TTC549 (cell line): ENCODE data around the gene ZBTB40.

Experiments used
- FAIRE-seq: peaks from 2 replicates; lab custom pipeline; 2012; peaks lifted over from hg19 to GRCh38; lab: Jason Lieb, UNC

The ZBTB40 gene

DNA sequence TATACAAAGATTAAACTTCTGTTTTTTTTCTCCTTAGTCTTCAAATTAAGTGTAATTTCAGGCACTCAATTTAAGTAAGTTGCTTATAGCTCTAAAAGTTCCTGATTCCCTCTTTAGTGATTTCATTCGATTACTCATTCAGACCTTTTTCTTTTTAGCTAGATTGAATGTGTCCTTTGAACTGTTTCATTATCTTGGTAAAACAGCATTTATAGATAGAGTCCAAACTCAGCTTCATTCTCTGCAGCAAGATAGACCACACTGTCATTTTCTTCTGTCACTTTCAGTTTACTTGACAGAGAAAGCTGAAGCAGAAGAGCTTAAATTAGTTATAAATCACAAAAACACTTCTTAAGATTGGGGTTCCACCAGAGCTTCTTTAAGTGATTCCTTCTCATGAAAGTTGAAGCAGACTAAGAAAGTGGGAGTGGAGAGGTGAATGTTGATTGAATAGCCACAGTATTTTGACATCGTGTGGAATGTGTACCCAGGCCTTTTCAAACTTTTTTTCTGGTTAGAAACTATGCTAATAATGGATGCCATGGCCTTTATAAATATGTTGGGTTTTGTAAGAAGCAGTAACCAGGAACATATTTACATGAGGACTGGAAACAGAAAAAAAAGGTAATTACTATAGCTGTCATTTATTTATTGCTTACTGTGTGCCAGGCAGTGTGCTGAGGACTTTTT is 52.2 kb downstream of the ZBTB40 start:
- FAIRE-seq, result no peak

DNA sequence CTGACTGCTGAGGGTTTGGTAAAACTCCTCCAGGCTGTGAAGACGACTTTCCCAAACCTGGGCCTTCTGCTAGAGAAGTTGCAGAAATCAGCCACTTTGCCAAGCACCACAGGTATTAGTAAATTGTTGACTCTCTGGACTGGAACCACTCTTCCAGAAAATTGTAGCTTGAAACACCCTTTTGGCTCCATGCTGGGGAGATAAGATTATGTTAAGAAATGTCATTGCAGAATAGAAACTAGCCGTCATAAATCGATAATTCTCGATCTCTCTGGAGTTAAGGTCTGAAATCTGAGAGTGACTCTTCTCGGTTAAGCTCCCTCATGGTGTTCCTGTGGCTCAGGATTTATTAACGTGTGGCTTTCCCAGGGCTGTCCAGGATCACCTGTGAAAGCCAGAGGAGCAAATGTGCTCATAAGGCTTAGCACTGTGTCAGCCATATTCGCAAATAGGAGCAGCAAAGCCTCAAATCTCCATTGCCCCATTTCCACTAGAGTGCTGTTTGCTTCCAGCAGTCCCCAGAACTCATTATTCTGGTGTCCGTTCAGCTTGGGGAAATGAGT is 54.6 kb downstream of the ZBTB40 start:
- no peak for FAIRE-seq

DNA sequence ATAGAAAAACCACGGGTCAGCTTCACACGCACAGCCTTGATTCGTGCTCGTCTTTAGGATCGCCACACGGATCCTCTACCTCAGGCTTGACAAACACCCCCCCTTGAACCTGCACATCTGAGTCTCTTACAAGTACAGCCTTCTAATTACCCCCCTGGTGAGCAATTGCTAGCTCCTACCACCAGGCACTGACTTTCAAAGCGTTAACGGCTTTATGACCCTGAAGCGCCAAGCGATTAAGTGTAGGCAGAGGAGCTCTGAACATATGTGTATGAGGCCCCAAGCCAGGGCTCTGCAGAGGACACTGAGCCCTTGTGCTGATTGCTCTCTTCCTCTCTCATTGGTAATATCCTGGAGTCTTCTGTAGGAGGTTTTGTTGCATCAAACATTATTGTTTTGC is 55.9 kb downstream of the ZBTB40 start:
- no peak for FAIRE-seq

DNA sequence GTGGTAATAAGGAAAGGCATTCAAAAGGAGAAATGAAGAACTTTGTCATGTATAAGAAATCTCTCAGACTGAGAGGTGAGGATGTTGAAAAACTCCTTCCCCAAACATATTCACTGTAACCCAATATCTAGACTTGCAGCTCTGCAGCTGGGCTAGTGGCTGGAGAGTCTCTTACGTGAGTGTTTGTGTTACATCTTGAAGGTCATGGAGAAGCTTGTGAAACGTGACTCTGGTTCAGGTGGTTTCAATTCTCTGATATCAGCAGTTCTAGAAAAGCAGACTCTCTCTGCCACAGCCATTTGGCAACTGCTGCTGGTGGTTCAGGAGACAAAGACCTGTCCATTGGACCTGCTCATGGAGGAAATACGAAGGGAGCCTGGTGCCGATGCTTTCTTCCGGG is 56.7 kb downstream of the ZBTB40 start:
- no peak for FAIRE-seq

DNA sequence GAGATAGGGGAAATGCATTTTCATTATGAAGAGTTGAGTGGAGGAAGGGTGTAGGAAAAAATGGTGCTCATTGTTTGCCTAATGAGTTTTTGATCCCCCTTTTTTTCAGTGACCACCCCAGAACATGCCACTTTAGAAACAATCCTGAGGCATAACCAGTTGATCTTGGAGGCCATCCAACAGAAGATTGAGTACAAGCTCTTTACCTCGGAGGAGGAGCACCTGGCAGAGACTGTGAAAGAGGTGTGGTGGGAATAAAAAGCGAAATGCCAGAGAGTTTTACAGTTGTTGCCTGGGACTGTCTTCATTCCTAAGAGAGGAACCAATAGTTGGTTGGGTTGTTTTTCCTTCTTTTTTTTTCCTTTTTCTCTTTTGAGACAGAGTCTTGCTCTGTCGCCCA is 57.3 kb downstream of the ZBTB40 start:
- FAIRE-seq, result no peak

DNA sequence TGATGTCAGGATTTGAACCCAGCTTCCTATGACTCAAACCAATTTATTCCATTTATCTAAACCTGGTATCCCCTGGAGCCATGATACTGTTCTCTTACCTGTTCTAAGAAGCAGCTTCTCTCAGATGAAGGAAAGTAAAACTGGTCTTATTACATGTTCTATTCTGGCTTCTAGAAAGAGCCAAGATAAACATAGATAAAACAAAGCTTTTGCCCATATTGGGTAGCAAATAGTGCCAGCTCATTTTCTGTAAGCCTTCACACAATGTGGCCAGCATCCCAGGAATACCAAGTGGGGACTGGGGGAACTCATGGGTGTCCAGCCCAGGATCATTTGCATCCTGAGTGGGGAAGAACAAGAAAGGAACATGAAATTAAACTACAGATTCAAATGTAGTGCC is 58.2 kb downstream of the ZBTB40 start:
- FAIRE-seq, result no peak

DNA sequence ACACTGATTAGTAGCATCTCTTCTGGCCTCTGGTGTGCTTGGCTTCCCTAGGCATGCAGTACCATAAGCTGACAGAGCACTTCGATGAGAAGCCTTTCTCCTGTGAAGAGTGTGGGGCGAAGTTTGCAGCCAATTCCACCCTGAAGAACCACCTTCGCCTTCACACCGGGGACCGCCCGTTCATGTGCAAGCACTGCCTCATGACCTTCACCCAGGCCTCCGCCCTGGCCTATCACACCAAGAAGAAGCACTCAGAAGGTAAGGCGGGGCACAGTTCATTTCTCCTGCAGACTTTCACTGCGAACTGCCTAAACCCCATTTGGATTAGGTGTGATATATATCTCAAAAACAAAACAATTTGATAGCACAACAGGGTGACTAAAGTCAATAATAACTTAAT is 61.2 kb downstream of the ZBTB40 start:
- no peak for FAIRE-seq

DNA sequence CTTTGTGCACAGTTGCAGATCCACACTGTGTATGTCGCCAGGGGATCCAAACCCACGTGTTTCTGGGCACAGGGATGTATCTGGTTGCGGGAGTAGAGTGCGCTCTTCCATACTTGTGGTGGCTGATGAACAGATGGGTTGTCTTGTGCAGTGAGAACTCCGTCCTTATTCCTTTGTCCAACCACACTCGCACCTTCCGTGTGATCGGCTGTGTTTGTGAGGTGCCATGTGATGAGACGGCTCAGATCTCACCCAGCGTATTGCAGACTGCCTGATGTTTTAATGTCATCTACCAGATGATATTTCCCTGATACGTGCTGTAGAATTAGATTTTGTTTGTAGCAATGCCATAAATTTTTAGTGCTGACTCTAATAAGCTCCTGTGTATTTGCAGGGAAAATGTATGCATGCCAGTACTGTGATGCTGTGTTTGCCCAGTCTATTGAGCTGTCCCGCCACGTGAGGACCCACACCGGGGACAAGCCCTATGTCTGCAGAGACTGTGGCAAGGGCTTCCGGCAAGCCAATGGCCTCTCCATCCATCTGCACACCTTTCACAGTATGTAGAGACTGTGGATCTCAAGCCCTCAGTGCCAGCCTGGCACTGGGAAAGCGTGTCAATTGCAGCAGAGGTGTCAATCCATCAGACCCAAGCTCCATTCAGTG is 65.4 kb downstream of the ZBTB40 start:
- no peak for FAIRE-seq

DNA sequence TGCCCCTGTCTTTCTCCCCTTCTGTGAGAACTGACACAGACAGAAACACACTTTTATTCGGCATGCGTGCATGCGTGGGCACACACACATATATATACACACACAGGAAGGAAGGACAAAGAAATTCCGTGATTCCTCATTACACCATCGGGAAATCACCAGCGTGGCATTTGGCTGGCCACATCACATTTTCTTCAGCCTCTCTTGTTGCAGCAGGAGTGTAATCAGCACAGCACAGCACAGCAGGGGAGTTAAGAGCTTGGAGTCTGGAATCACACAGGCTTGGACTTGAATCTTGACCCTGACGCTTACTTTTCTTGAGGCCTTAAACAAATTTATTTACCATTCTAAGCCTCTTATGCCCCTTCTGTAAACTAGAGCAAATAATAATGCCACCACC is 66.3 kb downstream of the ZBTB40 start:
- FAIRE-seq, result no peak

DNA sequence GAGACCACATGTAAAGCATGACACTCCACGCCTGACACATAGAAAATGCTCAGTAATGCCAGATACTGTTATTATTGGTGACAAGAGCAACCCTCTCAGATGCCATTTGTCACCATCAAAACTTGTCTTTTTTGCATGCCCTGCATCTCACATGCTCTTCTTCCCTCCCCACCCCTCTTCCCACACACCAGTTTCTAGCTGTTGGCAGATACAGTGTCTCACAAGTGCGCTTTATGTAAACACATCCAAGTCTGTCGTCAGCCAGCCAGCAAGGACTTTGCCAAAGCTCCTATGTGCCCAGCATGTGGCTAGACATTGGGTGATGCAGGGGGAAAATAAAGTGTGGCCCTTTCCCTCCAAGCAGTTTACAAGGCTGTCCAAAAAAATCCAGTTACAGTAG is 66.7 kb downstream of the ZBTB40 start:
- no peak for FAIRE-seq

DNA sequence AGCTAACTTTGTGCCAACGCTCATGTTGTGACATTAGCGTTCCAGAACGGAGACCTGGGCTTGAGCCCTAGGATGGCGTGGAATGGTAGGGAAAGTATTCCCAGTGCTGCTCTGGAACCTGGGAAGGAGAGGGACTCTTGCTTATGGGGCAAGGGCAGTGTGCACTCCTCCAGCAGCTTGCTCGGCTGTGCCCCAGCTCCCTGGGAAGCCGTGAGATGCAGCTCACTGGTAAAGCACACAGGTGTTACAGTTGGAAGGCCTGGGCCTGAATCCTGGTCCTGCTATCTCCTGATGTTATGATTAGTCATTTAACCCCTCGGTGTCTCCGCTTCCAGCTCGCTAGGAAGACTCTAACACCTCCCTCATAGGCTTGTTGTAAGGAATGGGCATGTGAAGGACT is 69.2 kb downstream of the ZBTB40 start:
- FAIRE-seq, result no peak

DNA sequence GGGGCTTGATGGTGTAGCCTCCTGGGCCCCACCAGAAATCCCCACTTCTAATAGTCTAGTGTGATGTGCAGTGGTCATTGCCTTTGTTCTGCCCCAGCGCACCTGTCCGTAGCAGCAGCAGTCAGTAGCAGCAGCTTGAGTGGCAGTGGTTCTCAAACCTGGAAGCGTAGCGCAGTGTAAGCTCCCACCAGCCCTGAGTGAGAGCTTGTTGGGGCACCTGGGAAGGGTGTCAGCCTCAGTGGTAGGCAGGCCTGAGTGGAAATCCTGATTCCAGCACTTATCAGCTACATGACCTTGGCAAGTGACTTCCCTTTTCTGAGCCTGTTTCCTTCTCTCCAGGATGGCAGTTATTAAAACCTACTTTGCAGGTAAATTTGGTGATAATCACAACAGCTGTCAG is 70.0 kb downstream of the ZBTB40 start:
- no peak for FAIRE-seq

DNA sequence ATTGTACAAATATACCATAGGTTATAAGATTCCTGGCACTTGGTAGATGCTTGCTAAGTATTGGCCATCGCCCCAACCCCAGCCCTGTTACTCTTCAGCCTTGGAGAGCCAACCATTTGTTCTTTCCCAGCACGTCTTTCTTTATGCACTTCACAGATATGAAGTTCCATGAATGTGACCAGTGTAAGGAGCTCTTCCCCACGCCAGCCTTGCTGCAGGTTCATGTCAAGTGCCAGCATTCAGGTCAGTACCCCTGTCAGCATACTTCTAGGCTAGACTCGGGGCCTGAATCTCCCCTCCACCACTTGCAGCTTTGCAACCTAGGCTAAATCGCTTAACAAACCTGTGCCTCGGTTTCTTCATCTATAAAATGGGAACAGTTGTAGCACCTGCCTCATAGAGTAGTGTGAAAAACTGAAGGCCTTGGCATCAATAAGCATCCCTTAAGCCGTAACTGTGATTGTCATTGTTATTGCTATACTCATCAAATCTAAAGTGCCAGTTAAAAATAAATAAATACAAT is 70.6 kb downstream of the ZBTB40 start:
- FAIRE-seq, result no peak

DNA sequence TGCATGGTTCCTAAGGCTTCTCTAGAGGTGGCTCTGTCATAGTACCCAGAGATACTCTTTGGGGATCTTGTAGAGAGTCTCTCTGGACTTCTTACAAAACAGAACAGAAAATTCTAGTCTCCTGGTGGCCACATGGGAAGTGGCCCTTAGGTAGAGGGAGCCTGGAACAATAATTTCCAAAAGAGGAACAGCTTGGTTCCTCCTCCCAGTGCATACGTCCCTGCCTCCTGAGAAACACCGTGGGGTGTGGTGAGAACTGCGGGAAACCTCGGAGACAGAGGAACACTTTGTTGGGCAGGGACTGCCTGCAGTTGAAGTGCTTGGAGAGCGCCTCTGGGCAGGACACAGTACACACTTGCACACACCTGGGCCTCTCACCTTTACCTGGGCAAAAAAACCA is 72.8 kb downstream of the ZBTB40 start:
- no peak for FAIRE-seq

DNA sequence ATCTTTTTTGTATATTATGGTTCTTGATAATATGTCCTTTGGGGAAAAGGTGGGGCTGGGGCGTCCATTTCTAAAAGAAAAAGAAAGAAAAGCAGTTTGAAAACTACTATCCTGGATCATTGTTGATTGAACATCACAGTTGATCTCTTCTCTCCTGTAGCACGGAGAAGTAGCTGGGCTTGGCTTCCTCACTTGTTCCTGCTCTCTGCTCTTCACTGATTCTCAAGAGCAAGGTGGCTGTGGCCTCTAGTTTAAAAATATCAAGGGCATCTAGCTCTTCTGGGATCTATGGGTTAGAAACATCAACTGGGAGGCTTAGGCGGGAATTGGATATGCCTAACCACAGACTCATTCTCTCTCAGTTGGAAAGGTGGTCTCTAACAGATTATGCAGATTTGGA is 73.6 kb downstream of the ZBTB40 start:
- no peak for FAIRE-seq

DNA sequence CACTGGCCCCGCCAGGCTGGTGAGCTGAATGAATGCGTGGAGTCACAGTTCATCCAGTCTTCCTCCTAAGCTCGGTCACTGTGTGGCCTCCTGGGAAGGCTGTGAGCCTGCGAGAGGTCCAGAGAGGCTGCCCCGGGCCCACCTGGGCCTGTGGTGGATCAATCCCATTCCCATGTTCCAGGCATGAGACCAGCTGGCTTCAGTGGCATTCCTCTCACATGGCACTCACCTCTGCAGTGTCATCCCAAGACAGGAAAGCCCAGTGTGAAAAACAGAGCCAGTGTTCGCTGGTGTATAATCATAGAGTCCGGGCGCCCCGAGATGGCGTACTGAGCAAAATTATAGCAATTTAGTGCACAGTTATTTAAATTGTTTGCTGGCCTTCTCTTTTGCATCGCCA is 74.0 kb downstream of the ZBTB40 start:
- FAIRE-seq, result no peak

DNA sequence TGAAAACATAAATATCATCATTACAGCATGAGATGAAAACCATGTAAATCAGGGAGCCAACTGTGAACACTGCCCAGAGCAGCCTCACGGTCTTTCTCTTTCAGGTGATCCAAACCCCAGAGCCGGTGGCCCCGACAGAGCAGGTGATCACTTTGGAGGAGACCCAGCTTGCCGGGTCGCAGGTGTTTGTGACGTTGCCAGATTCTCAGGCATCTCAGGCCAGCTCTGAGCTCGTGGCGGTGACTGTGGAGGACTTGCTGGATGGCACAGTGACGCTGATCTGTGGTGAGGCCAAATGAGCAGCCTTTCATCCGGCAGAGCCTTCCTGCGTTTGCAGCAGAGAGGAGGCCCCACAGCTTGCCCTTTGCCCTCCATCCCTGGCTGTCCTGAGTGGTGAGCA is 74.4 kb downstream of the ZBTB40 start:
- FAIRE-seq, result no peak

DNA sequence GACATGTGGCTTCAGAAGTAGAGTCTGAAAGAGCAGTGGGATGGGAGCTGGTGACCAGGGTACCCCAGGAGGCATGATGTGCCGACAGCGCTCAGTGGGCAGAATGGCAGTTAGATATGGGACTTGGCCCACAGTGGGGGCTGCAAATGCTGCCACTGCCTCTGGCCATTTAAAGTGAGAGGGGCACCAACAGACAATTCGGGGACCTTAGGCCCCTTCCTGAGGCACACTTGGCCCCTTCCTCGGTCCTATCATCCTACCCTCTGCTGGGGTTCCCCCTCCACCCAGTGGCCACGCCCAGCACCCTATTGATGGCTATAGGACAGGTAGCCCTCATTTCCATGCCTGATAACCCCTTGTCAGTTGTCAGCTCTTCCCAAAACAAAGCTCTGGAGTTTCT is 75.0 kb downstream of the ZBTB40 start:
- no peak for FAIRE-seq

DNA sequence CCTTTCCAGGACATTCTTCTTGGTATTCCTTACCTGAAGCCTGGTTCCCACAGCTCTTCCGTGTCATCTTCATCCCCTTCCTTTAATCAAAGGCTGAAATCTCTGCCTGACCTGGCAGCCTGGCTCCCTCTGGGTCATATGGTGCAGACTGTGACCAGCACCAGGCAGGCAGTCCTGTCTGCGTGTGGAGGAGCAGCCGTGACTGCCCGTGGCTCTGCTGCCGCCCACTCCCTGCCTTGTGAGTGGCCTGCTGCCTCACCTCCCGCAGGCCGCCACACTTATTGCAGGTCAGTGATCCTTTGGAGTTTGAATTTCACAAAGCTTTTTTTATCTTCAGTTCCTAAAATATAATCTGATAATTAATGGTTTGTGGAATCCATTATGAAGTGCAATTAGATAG is 75.5 kb downstream of the ZBTB40 start:
- no peak for FAIRE-seq

DNA sequence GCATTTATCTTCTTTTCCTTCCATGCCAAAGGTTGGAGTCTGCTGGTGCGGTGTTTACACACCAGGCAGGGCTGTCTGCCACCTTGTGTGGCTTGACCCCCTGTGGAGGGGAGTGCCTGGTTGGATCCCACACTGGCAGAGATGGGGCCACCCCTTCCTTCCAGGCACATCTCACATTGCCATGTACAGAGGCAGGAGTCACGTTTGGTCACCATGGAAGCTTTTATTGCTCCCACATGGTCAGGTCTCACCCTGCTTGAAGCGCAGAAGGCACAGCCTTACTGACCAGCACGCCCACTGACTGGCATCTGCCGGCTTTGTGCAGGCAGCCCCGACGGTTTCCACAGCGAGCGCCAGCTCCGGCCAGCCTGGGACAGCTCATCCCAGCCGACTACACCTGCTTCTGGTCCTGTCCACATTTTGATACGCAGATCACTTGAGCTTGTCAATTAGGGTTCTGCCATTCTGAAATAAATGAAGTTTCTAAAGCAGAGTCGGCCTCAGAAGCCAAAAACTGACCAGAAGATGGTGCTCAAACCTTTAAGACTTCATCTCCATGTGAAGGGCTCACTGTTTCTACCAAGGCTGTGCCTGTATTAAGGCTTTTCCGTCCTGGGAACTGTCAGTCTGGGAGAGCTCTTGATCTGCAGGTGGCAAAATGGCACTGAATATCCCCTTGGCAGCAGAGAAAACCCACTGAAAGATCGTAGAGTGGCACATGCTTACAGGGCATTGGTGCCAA is 76.1 kb downstream of the ZBTB40 start:
- FAIRE-seq, result no peak

DNA sequence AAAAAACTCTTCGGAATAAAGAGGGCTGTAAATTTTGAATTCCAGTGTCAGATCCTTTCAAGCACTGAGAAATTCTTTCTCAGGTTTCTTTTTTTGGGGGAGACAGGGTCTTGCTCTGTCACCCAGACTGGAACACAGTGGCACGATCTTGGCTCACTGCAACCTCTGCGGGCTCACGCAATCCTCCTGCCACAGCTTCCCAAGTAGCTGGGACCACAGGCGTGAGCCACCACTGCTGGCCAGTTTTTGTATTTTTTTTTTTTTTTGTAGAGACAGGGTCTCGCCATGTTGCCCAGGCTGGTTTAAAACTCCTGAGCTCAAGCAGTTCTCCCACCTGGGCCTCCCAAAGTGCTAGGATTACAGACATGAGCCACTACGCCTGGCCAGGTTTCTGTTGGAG is 76.8 kb downstream of the ZBTB40 start:
- no peak for FAIRE-seq

DNA sequence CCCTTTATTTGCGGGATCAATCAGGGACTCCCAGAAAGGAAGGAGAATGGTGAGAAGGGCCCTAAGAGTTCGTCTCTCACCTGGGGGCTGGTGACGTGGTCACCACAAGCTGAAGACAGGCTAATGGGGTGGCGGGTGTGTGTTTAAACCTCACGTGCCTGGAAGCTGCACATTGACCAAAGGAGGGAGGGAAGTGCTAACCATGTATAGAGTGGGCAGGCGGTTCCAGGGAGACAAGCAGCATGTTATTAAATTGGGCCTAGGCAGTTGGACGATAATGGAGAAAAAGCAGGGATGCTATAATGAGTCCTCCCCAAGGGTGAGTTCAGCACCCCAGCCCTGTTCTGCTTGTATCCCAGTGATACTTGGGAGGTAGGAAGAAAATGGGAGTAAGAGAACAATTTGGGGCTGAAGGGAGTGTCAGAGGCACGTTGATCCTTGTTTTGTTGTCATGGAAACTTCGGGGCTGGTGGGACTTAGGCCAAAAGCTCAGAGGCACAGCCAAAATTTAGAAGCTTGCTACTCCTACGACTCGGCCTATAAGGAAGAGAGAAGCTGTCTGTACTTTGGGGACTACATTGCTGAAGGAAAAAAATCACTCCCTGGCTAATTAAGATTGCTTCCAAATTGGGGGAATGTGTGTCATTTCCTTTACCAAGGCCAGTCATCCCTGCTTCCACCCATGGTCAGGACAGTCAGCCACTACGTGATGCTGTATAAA is 78.4 kb downstream of the ZBTB40 start:
- FAIRE-seq, result no peak

DNA sequence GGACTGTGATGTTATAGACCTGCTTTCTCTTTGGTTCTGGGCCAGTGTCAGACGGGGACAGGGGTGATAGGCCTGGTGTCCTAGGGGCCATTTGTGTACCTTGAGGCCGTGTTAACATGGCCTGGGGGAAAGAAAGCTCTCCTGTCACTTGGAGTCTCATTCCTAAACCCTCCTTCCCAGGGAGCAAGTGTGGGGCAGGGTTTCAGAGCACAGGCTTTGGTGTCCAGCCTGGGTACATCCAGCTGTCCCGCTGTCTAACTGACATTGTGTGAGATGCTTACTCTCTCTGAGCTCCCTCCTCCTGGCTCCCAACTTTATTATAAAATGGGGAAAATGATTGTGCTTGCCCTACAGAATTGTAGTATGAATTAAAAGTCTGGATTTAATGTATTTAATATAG is 79.1 kb downstream of the ZBTB40 start:
- FAIRE-seq, result no peak
